HG03064 (cell line): ENCODE measurements around the gene C4orf54.

ENCODE experiments used
- ATAC-seq: cut with Tn5 transposase; IDR thresholded peaks from one replicate; pipeline ENCODE4 v1.9.1; 2021; ENCODE audit warnings: low read depth; ENCODE audit not compliant: unreplicated experiment

C4orf54 gene

DNA sequence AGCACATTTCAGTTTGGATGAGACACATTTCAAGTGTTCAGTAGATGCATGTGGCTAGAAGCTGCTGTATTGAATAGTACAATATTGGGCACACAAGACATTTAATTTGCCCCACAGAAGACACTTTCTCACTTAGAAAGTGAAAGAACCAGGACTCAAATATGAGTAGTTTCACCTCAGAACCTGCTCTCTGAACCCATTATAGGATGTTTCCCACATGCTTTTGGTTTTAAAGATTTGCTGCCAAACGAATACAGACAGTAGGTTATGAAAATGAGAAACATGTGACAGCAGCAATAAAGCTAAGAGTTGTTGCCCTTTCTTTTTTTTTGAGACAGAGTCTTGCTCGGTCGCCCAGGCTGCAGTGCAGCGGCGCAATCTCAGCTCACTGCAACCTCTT, 32.3 kb downstream of the C4orf54 start:
- no peak for ATAC-seq

DNA sequence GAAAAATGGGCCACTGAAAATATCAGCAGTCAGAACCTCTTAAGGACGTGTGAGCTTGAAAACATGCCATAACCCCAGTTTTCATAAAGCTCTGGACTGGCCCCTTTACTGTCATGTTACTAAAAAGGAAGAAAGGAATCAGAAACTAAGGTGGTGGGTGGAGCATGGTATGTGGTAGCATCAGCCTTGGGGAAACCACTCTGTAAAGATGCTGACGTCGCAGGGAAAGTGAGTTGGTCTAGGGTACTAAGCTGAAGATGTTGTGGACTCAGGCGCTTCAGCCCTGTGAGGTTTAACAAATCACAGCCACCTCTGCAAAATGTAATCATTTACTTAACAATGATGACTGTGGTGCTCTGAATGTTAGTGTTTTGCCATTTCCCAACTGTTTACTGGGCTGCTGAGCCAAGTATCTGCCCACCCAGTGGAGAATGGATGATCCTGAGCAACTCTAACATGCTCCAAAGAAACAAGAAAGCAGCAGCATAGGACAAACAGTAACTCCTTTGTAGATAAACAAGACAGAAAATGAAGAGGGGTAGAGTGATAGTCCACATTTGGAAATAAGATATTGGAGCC, 33.4 kb downstream of the C4orf54 start:
- no peak for ATAC-seq

DNA sequence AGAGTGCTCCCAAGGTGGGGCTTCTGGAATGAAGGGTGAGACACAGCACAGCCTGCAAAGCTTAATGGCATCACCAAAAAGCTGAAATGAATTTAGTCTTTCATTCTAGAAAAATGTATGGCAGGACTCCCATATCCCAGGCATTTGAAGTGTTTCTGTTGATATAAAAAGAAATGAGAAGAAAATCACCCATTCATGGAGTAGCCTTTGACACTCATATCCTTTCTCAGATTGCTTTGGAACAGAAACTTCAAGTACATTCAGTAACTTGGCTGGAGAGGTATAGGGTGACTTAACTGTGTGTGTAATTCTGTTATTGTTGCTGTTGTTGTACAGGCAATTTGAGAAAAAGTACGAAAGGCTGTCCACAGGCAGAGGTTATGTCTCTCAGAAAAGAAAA, 35.3 kb downstream of the C4orf54 start:
- ATAC-seq, result no peak

DNA sequence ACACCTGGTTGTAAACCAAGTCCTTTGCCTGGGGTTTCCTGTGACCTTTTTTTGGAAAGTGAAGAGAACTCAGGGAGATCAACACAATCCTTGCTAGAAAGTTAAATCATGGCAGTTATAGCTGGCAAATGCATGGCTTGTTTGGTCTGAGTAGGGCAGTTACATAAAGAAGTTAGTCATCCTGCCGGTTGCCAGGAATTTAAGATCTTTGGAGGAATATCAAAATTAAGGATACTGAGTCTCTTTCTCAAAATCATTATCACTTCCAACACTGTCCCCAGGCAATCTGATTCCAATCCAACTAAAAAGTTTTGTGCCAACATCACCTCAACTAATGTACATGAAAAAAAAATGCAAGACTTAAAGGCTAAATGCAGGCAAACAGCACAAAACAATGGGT, 40.3 kb downstream of the C4orf54 start:
- no peak for ATAC-seq

DNA sequence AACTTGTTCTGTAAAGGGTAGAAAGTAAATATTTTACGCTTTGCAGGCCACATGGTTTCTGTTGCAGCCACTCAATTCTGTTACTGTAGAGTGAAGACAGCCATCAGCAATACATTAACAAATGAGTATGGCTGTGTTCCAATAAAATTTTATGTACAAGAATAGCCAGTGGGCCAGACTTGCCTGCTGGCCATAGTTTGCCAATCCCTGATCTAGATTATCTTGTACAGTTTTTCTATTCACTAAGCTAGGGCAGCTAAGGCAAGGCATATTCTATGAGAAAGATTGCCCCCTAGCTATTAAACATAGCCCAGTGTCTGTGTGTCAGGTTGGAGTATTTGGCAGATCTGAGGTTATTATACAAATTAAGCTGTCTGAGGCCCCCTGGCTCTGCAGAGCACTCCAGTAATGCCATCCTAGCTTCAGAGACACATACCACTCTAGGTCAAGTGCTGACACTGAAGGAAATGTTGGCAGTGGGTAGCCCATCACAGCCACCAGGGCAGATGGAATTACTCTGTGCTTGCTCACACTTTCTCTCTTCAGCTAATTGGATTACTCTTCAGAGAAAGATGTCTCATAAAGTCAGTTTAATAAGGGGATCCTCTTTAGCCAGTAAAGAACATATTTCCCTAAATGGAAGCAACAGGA, 42.3 kb downstream of the C4orf54 start:
- no peak for ATAC-seq

DNA sequence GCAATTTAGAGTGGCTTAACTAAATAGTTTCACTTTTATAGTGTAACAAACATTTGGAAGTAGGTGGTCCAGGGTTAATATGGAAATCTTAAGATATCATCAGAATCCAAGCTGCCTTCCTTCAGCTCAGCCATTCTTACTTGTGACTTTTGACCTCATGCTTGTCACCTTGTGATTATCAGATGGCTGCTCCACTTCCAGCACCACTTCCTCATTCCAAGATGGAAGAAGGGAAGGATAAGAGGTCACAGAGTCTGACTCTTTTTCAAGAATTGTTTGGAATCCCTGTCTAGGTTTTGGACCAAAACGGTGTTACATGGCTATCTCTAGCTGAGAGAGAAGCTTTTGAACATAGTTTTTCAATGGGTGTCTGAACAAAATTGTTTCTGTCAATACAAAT, 43.1 kb downstream of the C4orf54 start:
- ATAC-seq, result no peak

DNA sequence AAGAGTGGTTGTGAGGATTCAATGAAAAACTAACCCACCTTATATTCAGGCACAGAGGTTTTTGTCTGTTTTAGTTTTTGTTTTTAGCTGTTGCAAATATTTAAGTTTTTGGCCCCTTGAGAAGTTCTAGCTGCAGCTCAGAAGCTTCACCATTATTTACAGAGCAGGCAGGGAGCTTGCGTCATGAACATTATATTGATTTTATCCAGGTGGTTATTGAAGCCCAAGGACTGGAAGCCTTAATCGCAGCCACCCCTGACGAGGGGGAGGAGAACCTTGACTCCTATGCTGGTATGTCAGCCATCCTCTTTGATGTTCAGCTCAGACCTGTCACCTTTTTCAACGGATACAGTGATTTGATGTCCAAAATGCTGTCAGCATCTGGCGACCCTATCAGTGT, 44.9 kb downstream of the C4orf54 start:
- no peak for ATAC-seq

DNA sequence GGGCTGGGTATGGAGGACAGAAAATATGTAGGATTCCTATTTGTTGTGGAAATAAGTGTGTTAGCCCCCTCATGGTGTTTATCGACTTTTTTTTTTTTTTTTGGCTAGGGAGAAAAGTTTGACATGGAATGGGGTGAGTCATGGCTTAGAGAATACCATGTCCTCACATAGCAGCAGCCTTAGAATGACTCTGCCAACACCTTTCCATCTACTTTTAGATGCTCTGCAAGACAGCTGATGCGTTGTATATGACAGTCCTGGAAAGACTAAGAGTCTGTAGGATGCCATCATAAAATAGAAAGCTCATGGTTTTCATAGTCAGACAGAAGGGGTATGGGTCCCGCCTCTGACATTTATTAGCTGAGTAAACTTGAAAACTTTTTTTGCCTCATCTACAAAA, 45.3 kb downstream of the C4orf54 start:
- ATAC-seq, result no peak

DNA sequence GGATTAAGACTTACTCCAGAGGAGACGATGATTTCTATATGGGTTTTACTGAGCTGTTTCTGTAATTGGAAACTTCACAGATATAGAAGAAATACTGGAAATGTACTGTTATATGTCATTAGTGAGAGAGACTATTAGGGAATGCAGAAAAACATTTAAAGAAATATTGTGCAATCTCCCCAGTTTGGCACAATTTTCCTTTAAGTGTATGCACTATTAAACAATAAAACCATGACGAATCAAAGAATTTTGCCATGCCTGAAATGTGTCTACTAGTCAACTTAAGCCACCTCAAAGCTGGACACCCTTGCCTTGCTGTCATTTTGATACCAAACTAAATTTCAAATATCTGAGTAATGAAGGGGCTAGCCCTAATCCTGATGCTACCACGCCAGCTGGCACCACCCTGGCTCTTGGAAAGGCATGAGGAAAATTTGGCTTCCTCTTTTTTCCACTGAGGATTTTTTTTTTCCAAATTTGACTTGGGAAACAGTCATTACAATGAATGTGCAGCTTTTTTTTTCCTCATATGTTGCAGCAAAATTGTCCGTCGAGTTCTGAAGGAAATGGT, 46.9 kb downstream of the C4orf54 start:
- no peak for ATAC-seq

DNA sequence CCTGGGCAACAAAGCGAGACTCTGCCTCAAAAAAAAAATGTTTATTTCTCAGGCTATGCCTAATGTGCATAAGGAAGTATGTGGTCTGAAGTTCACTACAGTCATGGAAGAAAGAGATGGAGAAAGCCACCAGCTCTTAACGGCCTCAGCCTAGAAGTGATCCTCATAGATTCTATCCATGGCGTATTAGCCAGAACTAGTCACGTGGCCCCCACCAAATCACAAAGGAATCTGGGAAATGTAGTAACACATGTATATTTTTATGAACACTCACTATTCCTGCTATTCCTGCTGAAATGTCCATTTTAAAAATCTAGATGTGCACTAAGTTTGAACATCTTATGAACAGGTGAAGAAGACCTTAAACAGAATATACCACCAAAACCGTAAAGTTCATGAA, 49.2 kb downstream of the C4orf54 start:
- no peak for ATAC-seq
